Activated naive CD4-positive, alpha-beta T cell treated with Interleukin-2 at 50 U/mL for 16 hours (primary cell): ENCODE data around the gene CBX8.

Experiments
- DNase-seq: peaks from one replicate; pipeline ENCODE4 v3.0.0-alpha.2; 2020

CBX8 gene

DNA sequence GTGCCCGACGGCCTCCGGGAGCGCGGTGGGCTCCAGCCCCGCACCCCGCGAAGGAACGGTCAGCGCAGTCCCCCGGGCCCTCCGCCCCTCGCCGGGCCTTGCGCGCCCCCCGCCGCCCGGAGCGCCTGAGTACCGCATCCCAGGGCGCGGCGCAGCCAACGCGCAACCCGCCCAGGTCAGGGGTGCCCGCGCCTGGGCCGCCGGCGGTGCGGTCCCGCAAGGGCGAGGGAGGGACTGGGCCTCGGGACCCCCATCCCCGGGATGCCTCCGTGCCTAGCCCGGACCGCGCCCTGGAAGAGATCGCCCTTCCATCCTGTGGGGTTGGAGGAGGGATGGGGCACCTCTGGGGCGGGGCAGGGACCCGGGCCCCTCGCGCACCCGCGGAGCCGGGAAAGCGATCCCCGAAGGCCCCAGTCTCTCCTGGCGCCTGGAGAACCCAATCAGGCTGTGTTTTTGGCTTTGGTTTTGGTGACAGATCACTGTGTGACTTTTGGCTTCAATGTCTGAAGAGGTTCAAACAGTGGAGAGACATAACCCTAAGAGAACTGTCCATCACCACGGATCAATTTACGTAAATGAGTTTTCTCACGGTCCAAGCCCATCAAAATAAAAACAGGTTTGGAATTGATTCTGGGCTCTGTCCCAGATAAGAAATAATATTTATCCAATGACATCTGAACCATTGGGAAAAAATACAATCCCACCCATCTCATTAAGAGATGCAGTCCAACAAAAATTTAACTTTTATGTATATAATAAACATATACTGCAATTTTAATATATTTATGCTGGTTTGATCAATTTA is 48.4 kb downstream of the CBX8 start:
- no peak for DNase-seq

DNA sequence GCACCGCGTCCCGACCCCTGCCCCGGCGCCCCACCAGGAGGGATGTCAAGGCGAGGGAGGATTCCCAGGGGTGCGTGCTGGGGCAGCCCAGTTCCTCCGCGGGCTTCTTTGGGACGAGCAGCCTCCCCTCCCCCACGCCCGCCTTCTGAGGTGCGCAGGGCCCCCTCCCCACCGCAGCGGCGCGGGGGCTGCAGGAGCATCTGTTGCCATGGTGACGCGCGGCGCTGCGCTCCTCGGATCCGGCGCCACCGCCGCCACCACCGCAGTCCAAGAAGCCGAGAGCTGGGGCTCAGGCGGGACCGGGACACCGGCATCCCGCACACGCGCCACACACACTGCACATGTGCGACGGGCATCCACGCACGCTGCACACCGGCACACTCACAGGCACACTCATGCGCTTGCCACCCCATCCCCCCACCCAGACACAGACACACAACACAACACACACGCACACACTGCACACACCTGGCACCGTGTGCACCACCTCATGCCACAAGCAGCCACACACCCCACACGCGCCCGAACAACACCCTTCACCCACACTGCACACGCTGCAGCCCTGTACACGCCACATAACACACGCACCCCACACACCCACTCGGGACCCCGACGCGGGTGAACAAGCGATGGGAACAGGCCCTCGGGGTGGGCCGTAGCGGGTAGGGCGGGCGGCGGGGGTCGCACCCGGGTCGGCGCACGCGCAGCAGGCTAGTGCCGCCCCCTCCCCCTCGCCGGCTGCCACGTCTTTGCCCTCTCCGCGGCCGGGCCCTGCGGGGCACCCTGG is 49.2 kb downstream of the CBX8 start:
- no peak for DNase-seq

DNA sequence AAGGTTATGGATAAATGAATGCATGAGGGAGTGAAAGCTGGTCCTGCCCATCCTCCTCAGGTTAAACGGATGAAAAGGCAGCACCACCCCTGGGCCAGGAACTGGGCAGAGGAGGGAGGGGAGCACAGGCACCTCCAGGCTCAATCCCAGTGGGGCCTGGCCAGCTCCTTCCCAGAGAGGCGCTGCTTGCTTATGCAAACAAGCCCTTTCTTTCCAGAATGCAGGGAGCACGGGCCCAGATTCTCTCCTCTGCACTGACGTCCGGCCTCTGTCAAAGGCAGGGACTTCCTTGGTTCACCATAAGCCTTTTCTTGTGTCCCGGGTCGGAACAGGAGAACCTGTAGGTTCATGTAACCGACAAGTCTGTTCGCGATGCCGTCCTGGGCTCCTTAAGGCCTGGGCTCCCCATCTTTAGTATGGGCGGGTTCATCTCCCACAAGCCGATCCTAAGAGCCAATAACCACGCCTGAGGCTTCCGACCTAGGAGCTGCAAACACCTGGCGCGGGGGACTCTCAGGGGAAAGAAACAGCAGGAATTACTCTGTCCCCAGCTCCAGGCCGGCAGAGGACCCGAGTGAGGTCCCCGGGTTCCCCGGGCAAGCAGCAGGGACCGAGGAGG is 49.9 kb downstream of the CBX8 start:
- no peak for DNase-seq

DNA sequence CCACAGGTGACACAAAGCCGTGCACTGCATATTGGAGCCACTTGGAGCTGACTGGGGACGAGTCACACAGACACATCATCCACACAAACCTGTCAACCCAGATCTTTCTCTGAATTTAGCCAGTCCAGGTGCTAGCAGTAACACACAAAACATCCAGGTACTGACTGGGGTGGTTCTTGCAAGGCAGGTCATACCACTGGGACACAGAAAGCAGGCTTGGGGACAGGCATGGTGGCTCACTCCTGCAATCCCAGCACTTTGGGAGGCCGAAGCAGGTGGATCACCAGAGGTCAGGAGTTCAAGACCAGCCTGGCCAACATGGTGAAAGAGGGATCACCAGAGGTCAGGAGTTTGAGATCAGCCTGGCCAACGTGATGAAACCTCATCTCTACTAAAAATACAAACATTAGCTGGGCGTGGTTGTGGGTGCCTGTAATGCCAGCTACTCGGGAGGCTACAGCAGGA is 51.2 kb downstream of the CBX8 start:
- DNase-seq = no peak

DNA sequence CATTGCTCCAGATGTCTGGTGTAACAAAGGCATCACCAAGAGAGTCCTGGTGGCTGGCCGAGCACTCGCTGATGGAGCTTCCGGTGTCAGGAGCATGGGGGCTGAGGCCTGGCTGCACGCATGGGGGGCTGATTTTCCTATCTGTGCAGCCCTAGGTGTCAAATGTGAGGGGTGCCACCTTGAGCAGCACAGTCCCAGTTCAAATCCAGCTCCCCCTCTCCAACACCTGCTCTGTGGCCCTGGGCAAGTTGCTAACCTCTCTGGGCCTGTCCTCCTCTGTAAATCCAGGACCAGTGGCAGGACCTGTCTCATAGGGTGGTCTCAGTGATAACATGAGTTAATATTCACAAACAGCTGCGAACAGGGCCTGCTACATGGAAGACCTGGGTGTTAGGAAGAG is 53.3 kb downstream of the CBX8 start:
- no peak for DNase-seq

DNA sequence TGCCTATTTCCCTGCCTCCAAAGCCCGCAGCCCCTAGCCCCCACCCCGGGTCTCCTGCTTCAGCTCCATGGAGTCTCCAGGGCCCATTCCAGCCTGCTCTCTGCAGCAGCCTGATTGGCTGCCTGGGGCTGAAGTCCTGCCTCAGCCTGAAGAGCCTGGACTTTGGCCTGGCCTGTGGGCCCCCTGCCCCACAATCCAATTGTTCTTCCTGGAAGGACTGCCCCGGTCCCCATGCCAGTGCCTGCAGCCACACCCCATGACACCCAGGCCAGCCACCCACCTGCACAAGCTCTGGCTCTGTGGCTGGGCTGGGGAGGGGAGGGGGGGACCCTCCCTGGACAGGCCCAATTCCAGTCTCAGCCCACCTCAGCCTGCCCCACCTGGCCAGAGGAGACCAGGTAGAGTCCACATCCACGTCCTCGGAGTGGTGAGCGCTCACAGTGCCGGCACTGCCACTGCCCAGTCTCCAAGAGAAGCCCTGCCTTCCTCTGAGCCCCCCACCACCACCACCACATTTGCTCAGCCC is 53.9 kb downstream of the CBX8 start:
- no peak for DNase-seq

DNA sequence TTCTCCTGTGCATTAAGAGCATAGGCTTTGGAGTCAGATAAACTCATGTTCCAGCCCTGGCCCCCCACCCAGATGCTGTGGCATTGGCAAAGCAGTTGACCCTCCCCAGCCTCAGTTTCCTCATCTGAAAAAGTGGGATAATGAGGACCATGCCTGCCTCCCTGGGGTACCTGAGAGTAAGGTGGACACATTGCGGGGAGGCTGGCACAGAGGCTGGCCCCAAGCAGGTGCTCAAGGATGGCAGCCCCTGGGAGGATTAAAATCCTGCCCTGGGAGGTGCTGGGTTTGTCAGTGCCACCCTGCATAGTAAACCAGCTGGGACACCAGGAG is 54.3 kb downstream of the CBX8 start:
- no peak for DNase-seq
